Measurements from ENCODE around the gene AGBL4.

GRCh38 chr1:48743480-48743879 is 1280.3 kb downstream of the AGBL4 start:
- TF ChIP-seq POLR2A (IDR thresholded peaks at IDR 0.05) (no peak), CTCF (IDR thresholded peaks at IDR 0.05 in 4 of 5, conservative IDR thresholded peaks at IDR 0.05 in 1 of 5) (no peak)
